Endothelial cell of umbilical vein (primary cell): ENCODE data around the gene MXI1.
"Not testable (repeated sequence)": the region's sequence is repeated elsewhere in the genome, so short reads cannot be mapped to it uniquely, and the experiment has no call there.

Experiments
- CTCF ChIP-seq, 2 donors: IDR thresholded peaks; 1 replicate in 1 of 2; 2 replicates in 1 of 2; pipeline ENCODE4 v1.5.1; 2011; ENCODE audit warnings: low read length in 2 of 2, mild to moderate bottlenecking in 2 of 2, moderate library complexity in 2 of 2, control low read depth in 1 of 2, inconsistent platforms in 1 of 2, low read depth in 1 of 2; ENCODE audit not compliant: insufficient read depth in 1 of 2; ENCODE audit errors: extremely low read depth in 1 of 2
- EZH2 ChIP-seq: IDR thresholded peaks from 2 replicates; pipeline ENCODE4 v1.6.1; 2012; ENCODE audit warnings: borderline replicate concordance, low read depth, mild to moderate bottlenecking, moderate library complexity, low read length, inconsistent platforms; ENCODE audit not compliant: severe bottlenecking
- FOS ChIP-seq: IDR thresholded peaks from 2 replicates; pipeline ENCODE4 v1.6.1; 2011; ENCODE audit warnings: mild to moderate bottlenecking, low read length, moderate library complexity, borderline replicate concordance; ENCODE audit not compliant: insufficient read depth
- MYC ChIP-seq: IDR thresholded peaks from one replicate; pipeline ENCODE4 v1.6.1; 2011; ENCODE audit warnings: mild to moderate bottlenecking, low read depth, low read length
- POLR2A ChIP-seq: IDR thresholded peaks from 2 replicates; pipeline ENCODE4 v1.6.1; 2012; ENCODE audit warnings: low read depth, mild to moderate bottlenecking, control low read depth, low read length
- POLR2AphosphoS5 ChIP-seq: IDR thresholded peaks from 2 replicates; pipeline ENCODE4 v1.6.1; 2012; ENCODE audit warnings: low read depth, mild to moderate bottlenecking, control low read depth, low read length, moderate library complexity; ENCODE audit not compliant: insufficient read depth

DNA sequence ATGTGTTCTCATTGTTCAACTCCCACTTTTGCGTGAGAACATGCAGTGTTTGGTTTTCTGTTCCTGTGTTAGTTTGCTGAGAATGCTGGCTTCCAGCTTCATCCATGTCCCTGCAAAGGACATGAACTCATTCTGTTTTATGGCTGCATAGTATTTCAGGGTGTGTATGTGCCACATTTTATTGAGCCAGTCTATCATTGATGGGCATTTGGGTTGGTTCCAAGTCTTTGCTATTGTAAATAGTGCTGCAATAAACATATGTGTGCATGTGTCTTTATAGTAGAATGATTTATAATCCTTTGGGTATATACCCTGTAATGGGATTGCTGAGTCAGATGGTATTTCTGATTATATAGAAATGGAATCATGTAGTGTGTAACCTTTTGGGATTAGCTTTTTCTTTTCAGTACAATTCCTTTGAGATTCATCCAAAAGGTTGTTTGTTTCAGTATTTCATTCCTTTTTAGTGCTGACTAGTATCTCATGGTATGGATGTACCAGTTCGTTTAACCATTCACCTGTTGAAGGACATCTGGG lies 21.7 kb upstream of the MXI1 start:
- TF ChIP-seq POLR2AphosphoS5; CTCF (IDR thresholded peaks at IDR 0.05; ENCODE audit: extremely low read depth in 1 of 2, insufficient read depth in 1 of 2, low read depth in 1 of 2, low read length in 2 of 2); POLR2A; FOS; MYC; EZH2: not testable (repeated sequence)
